Brain microvascular endothelial cell (primary cell): ENCODE data around the gene CXorf49.
"Not testable (repeated sequence)": the region's sequence is repeated elsewhere in the genome, so short reads cannot be mapped to it uniquely, and the experiment has no call there.

ENCODE experiments used
- DNase-seq: peaks from one replicate; pipeline ENCODE4 v3.0.0-alpha.2; 2020
- H3K27ac ChIP-seq: fragments of 250-450 bp; sonication (Bioruptor Pico); 2 replicates; pipeline ENCODE4 v1.5.1; 2020; ENCODE audit warnings: mild to moderate bottlenecking, moderate library complexity
- H3K27me3 ChIP-seq: fragments of 250-450 bp; sonication (Bioruptor Pico); replicated peaks from 2 replicates; pipeline ENCODE4 v1.5.1; 2020; ENCODE audit warnings: mild to moderate bottlenecking
- H3K36me3 ChIP-seq: fragments of 250-450 bp; sonication (Bioruptor Pico); replicated peaks from 2 replicates; pipeline ENCODE4 v1.5.1; 2020; ENCODE audit warnings: mild to moderate bottlenecking
- H3K4me3 ChIP-seq: 2 replicates; pipeline ENCODE4 v1.5.1; 2011; ENCODE audit warnings: low read depth, mild to moderate bottlenecking, control low read depth, low read length, moderate library complexity
- CTCF ChIP-seq: IDR thresholded peaks from 2 replicates; pipeline ENCODE4 v1.5.1; 2011; ENCODE audit warnings: low read depth, mild to moderate bottlenecking, moderate library complexity, low read length, control low read depth, inconsistent platforms; ENCODE audit errors: missing control alignments
- in situ Hi-C: cut with HindIII; loops from 2 replicates; pipeline ENCODE4 v1.10.0; 2017; ENCODE audit warnings: low sequenced_read_pairs, low pct_ligation_motif_present

The CXorf49 gene

DNA sequence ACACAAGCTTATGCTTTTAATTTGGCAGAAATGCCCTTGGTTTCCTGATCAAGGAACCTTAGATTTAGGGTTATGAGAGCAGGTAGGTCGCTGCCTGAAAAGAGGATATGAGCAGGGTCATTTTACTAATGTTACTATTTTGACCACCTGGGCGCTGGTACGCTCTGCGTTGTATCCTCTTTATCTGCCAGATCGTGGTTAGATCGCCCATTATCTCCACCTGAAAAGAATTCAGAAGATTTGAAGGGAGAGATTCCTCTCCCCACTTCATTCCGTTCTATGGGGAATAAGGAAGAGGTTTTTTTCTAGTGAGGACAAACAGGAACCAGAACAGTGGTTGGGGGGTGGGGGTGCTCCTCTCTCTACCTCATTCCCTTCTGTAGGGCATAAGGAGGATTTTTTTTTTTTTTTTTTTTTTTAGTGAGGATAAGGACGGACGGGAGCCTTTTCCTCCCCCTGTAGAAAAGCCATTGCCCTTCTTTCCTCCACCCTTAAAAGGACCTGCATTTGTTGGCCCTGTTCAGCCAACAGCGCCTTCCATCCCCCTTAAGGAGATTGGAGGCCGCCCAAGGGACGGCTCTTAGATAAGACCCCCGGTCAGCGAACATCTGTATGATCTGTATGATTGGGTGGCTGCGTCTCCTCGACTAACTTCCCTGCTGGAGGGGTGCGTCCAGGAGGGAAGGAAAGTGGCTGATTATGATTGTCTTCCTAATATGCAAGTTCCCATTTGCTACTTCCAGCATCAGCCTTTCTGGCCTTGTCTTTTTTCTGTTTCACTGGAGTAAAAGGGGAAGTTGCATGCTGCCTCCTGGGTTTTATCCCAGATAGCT lies 20.4 kb downstream of the CXorf49 start:
- DNase-seq, H3K27ac ChIP-seq, H3K36me3 ChIP-seq, H3K4me3 ChIP-seq, in situ Hi-C loops, H3K27me3 ChIP-seq: not testable (repeated sequence)

GRCh38 chrX:71696641-71697465 lies 21.2 kb downstream of the CXorf49 start:
- H3K27ac ChIP-seq, H3K4me3 ChIP-seq, H3K27me3 ChIP-seq, H3K36me3 ChIP-seq, in situ Hi-C loops, DNase-seq: not testable (repeated sequence)

DNA sequence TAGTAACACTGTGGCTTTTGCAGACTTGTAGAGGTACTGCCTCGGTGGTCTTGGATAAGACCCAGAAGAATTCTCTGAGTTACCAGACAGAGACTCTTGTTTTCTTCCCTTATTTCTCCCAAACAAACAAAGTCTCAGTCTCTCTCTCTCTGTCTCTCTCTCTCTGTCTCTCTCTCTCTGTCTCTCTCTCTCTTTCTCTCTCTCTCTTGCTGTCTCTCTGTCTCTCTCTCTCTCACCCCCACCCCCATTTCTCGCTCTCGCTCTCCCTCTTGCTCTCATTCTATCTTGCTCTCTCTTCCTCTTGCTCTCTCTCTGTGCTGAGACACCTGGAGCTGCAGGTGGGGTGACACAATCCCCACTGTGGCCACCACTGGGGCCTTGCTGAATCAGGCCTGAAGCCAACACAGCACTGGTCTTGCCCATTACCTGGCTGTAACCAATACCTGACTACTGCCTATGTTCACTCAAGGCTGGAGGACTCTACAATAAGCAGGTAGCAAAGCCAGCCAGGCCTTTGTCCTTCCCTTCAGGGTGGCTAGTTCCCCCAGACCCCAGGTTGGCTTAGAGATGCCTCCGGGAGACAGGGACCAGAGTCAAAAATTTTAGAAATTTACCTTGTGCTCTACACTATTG lies 38.4 kb downstream of the CXorf49 start:
- Histone ChIP-seq H3K4me3 (no peak overlapping the region), H3K27ac (no peak overlapping the region), H3K27me3 (no peaks in the 10 kb centered on the region), H3K36me3 (no peaks in the 10 kb centered on the region)
- no peak for DNase-seq
- in situ Hi-C loops = no loop called here
- no peak for TF ChIP-seq CTCF

GRCh38 chrX:71677195-71677594 lies 40.9 kb downstream of the CXorf49 start:
- DNase-seq, in situ Hi-C loops, H3K27ac ChIP-seq, H3K36me3 ChIP-seq, H3K4me3 ChIP-seq, H3K27me3 ChIP-seq: not testable (repeated sequence)

GRCh38 chrX:71676068-71676795 lies 41.9 kb downstream of the CXorf49 start:
- DNase-seq, H3K27me3 ChIP-seq, H3K36me3 ChIP-seq, H3K27ac ChIP-seq, in situ Hi-C loops, H3K4me3 ChIP-seq: not testable (repeated sequence)

GRCh38 chrX:71675636-71676035 lies 42.4 kb downstream of the CXorf49 start:
- H3K36me3 ChIP-seq, H3K4me3 ChIP-seq, in situ Hi-C loops, H3K27me3 ChIP-seq, DNase-seq, H3K27ac ChIP-seq: not testable (repeated sequence)

DNA sequence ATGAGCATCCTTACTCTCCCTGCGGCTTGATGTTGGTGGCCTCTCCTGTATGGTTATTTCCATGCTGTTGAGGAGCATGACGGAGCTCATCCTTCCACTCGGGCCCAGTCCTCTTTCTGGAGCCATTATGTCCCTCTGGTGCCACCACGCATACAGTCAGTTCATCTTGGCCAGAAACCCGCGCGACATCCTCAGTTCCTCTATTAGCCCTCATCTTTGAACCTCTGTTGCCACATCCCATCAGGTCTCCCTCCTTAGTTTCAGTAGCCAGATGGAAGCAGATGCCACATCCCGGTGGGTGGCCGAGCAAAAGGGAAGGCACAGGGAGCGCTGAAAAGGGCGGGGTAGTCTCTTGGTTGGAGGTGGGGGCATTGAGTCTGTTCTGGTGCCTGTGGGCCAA lies 46.1 kb downstream of the CXorf49 start:
- Histone ChIP-seq H3K27me3 (no peaks in the 10 kb centered on the region), H3K36me3 (no peaks in the 10 kb centered on the region), H3K4me3 (no peak overlapping the region), H3K27ac (no peak overlapping the region)
- in situ Hi-C loops = no loop called here
- no peak for DNase-seq
- no peak for TF ChIP-seq CTCF
